GM12875 (cell line): ENCODE results near the gene YPEL1.
"Not testable (repeated sequence)": the region's sequence is repeated elsewhere in the genome, so short reads cannot be mapped to it uniquely, and the experiment has no call there.

Experiments used
- H3K4me3 ChIP-seq: one replicate; pipeline ENCODE4 v1.5.1; 2011; ENCODE audit warnings: low read depth, low read length, control low read depth
- CTCF ChIP-seq: IDR thresholded peaks from 2 replicates; pipeline ENCODE4 v1.5.1; 2011; ENCODE audit warnings: low read depth, mild to moderate bottlenecking, control low read depth, inconsistent platforms, low read length, moderate library complexity, borderline replicate concordance; ENCODE audit not compliant: insufficient read depth

The YPEL1 gene

GRCh38 chr22:21684492-21685163 is 51.0 kb downstream of the YPEL1 start:
- no peak for TF ChIP-seq CTCF
- no peak overlapping the region for H3K4me3 ChIP-seq

- H3K4me3 ChIP-seq: no peak overlapping the region
- TF ChIP-seq CTCF: no peak
Measured at GRCh38 chr22:21683401-21683811, 52.2 kb downstream of the YPEL1 start.

GRCh38 chr22:21682385-21683175 is 53.0 kb downstream of the YPEL1 start:
- TF ChIP-seq CTCF: no peak

GRCh38 chr22:21681566-21682370 is 53.8 kb downstream of the YPEL1 start:
- no peak overlapping the region for H3K4me3 ChIP-seq
- TF ChIP-seq CTCF: no peak

More at GRCh38 chr22:21682385-21683175, 53.0 kb downstream of the YPEL1 start:
- H3K4me3 ChIP-seq: no peak overlapping the region

- no peak overlapping the region for H3K4me3 ChIP-seq
- no peak for TF ChIP-seq CTCF
Measured at GRCh38 chr22:21680830-21681565, 54.6 kb downstream of the YPEL1 start.

GRCh38 chr22:21679383-21679782 is 56.2 kb downstream of the YPEL1 start:
- no peak overlapping the region for H3K4me3 ChIP-seq
- TF ChIP-seq CTCF: no peak

GRCh38 chr22:21678842-21679241 is 56.8 kb downstream of the YPEL1 start:
- H3K4me3 ChIP-seq: not testable (repeated sequence)
